ENCODE data around the gene MARCO.

The MARCO gene

GRCh38 chr2:119023534-119023933 lies 81.5 kb downstream of the MARCO start:
- no peak for DNase-seq
- H3K4me3 ChIP-seq, result no peak overlapping the region
- H3K9me3 ChIP-seq, result no peaks in the 10 kb centered on the region
- TF ChIP-seq, protein P1, sequence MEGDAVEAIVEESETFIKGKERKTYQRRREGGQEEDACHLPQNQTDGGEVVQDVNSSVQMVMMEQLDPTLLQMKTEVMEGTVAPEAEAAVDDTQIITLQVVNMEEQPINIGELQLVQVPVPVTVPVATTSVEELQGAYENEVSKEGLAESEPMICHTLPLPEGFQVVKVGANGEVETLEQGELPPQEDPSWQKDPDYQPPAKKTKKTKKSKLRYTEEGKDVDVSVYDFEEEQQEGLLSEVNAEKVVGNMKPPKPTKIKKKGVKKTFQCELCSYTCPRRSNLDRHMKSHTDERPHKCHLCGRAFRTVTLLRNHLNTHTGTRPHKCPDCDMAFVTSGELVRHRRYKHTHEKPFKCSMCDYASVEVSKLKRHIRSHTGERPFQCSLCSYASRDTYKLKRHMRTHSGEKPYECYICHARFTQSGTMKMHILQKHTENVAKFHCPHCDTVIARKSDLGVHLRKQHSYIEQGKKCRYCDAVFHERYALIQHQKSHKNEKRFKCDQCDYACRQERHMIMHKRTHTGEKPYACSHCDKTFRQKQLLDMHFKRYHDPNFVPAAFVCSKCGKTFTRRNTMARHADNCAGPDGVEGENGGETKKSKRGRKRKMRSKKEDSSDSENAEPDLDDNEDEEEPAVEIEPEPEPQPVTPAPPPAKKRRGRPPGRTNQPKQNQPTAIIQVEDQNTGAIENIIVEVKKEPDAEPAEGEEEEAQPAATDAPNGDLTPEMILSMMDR (IDR thresholded peaks at IDR 0.05), result no peak
- H3K27ac ChIP-seq, result no peak overlapping the region
- H3K4me1 ChIP-seq, result no peaks in the 10 kb centered on the region
- H3K36me3 ChIP-seq, result no peaks in the 10 kb centered on the region
- peaks cover 0 to 3% of the 10 kb centered on the region in 2 donors for H3K27me3 ChIP-seq
- intact Hi-C loops (cut with DNase I; ENCODE audit: low total_unique reads), result no loop called here

GRCh38 chr2:119024152-119024551 lies 82.2 kb downstream of the MARCO start:
- intact Hi-C loops (cut with DNase I; ENCODE audit: low total_unique reads), result no loop called here

DNA sequence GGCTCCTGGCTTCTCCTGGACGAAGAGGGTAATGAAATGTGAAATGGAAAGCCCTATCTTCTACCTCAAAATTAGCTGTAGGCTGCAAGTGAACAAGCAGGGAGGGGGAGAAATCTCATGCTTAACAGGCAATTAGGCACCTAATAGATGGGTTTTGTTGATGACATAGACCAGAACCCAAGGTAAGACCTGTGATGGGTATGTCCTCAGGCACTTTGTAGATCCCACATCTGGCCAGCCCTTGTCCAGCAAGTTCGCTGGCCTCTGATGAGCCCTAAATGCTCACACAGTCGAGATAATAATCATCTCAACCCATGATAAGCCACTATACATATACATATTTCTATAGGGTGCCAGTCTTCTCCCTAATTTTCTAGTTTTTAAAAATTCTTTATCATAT lies 82.6 kb downstream of the MARCO start:
- Histone ChIP-seq H3K27ac (no peak overlapping the region), H3K27me3 (peaks cover 0 to 3% of the 10 kb centered on the region in 2 donors), H3K4me3 (no peak overlapping the region), H3K4me1 (no peaks in the 10 kb centered on the region), H3K9me3 (no peaks in the 10 kb centered on the region), H3K36me3 (no peaks in the 10 kb centered on the region)
- DNase-seq, result no peak
- intact Hi-C loops (cut with DNase I; ENCODE audit: low total_unique reads), result no loop called here
- TF ChIP-seq, protein P1 (IDR thresholded peaks at IDR 0.05), result no peak

More at GRCh38 chr2:119024152-119024551, 82.2 kb downstream of the MARCO start:
- H3K27me3 ChIP-seq, result peaks cover 0 to 3% of the 10 kb centered on the region in 2 donors
- no peak overlapping the region for H3K4me3 ChIP-seq
- no peaks in the 10 kb centered on the region for H3K36me3 ChIP-seq
- H3K4me1 ChIP-seq, result no peaks in the 10 kb centered on the region
- TF ChIP-seq, protein P1 (IDR thresholded peaks at IDR 0.05), result no peak
- no peak for DNase-seq
- no peaks in the 10 kb centered on the region for H3K9me3 ChIP-seq
- H3K27ac ChIP-seq, result no peak overlapping the region

GRCh38 chr2:119025013-119025412 lies 83.0 kb downstream of the MARCO start:
- Histone ChIP-seq H3K27ac (no peak overlapping the region), H3K36me3 (no peaks in the 10 kb centered on the region), H3K27me3 (peaks cover 0 to 3% of the 10 kb centered on the region in 2 donors), H3K4me1 (no peaks in the 10 kb centered on the region), H3K4me3 (no peak overlapping the region), H3K9me3 (no peaks in the 10 kb centered on the region)
- no peak for DNase-seq
- TF ChIP-seq, protein P1 (IDR thresholded peaks at IDR 0.05), result no peak
- intact Hi-C loops (cut with DNase I; ENCODE audit: low total_unique reads), result no loop called here

- TF ChIP-seq, protein P1 (IDR thresholded peaks at IDR 0.05), result no peak
- Histone ChIP-seq H3K4me3 (no peak overlapping the region), H3K27ac (no peak overlapping the region), H3K4me1 (no peaks in the 10 kb centered on the region), H3K36me3 (no peaks in the 10 kb centered on the region), H3K27me3 (peaks cover 0 to 3% of the 10 kb centered on the region in 2 donors), H3K9me3 (no peaks in the 10 kb centered on the region)
- no peak for DNase-seq
- intact Hi-C loops (cut with DNase I; ENCODE audit: low total_unique reads), result no loop called here
These were observed 83.9 kb downstream of the MARCO start for GRCh38 chr2:119025762-119026351.

DNA sequence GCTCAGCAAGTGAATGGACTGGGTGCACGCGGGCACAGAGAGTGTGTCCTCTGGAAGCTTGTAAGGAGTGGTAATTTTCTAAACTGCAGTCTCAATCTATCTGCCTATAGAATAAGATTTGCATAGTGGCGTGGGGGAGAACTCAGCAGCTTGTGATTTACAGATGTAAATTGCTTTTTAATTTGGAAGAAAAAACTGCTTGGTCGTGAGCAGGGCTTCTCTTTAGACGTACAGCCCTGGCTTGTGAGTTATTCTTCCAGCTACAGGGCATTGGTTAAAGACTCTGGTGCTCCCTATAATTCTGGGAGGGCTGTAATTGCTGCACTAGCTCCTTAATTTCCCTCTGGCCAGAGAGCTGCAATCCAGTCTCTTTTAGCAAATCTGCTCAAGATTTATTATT lies 84.9 kb downstream of the MARCO start:
- H3K9me3 ChIP-seq, result no peaks in the 10 kb centered on the region
- no peaks in the 10 kb centered on the region for H3K4me1 ChIP-seq
- no peak overlapping the region for H3K4me3 ChIP-seq

More for the DNA sequence above, 84.9 kb downstream of the MARCO start:
- no peak for DNase-seq
- H3K27me3 ChIP-seq, result peaks cover 0 to 3% of the 10 kb centered on the region in 2 donors
- no peaks in the 10 kb centered on the region for H3K36me3 ChIP-seq
- intact Hi-C loops (cut with DNase I; ENCODE audit: low total_unique reads), result no loop called here
- TF ChIP-seq, protein P1 (IDR thresholded peaks at IDR 0.05), result no peak
- H3K27ac ChIP-seq, result no peak overlapping the region
